Common myeloid progenitor, CD34-positive (primary cell): Measurements from ENCODE around the gene FAF1.

Experiments used
- CTCF ChIA-PET: fragments of 350-600 bp; sonication (Branson Sonifier 250); formaldehyde crosslinking; loops from one replicate; lab custom pipeline; 2021; ENCODE audit warnings: antibody characterized with exemption; lab: Charles Lee
- POLR2A ChIA-PET: fragments of 350-600 bp; sonication (Branson Sonifier 250); formaldehyde crosslinking; loops from one replicate; lab custom pipeline; 2021; ENCODE audit warnings: antibody characterized with exemption; lab: Charles Lee
- DNase-seq, 3 donors: peaks; one replicate each; pipeline versions ENCODE4 v3.0.0 to v3.0.0-alpha.2; 2013
- H3K27ac ChIP-seq, 2 experiments: 1 replicate in 1 of 2; 2 replicates in 1 of 2; pipeline ENCODE4 v1.7.0; 2013; ENCODE audit warnings: inconsistent platforms in 2 of 2, low read length in 2 of 2, mild to moderate bottlenecking in 2 of 2, low read depth in 1 of 2, moderate library complexity in 1 of 2; ENCODE audit not compliant: severe bottlenecking in 2 of 2, insufficient read depth in 1 of 2, poor library complexity in 1 of 2
- H3K27me3 ChIP-seq, 5 experiments: replicated peaks in 2 of 5; 1 replicate in 3 of 5; 2 replicates in 2 of 5; pipeline versions ENCODE4 v1.6.1 to v1.7.0; 2013; ENCODE audit warnings: low read length in 4 of 5, mild to moderate bottlenecking in 2 of 5, moderate library complexity in 2 of 5, inconsistent platforms in 1 of 5; ENCODE audit not compliant: insufficient read depth in 5 of 5, control insufficient read depth in 4 of 5
- H3K36me3 ChIP-seq, 4 experiments: 1 replicate in 2 of 4; 2 replicates in 2 of 4; pipeline versions ENCODE4 v1.6.1 to v1.7.0; 2013; ENCODE audit warnings: low read length in 3 of 4, control low read depth in 1 of 4, mild to moderate bottlenecking in 1 of 4; ENCODE audit not compliant: control insufficient read depth in 4 of 4, insufficient read depth in 4 of 4
- H3K4me1 ChIP-seq, 4 experiments: 1 replicate in 3 of 4; 2 replicates in 1 of 4; pipeline versions ENCODE4 v1.6.1 to v1.7.1; 2013; ENCODE audit warnings: low read length in 3 of 4, mild to moderate bottlenecking in 3 of 4, control low read depth in 1 of 4, inconsistent platforms in 1 of 4, moderate library complexity in 1 of 4; ENCODE audit not compliant: control insufficient read depth in 4 of 4, insufficient read depth in 4 of 4; ENCODE audit errors: control extremely low read depth in 1 of 4
- H3K4me3 ChIP-seq, 7 experiments: 1 replicate in 4 of 7; 2 replicates in 3 of 7; pipeline versions ENCODE4 v1.5.1 to v1.7.0; 2013; ENCODE audit warnings: mild to moderate bottlenecking in 7 of 7, low read length in 6 of 7, moderate library complexity in 6 of 7, inconsistent platforms in 2 of 7, low read depth in 2 of 7, control low read depth in 1 of 7; ENCODE audit not compliant: insufficient read depth in 4 of 7, control insufficient read depth in 1 of 7; ENCODE audit errors: extremely low read depth in 1 of 7
- H3K9me3 ChIP-seq, 5 experiments: 1 replicate in 4 of 5; 2 replicates in 1 of 5; pipeline versions ENCODE4 v1.6.1 to v1.7.1; 2013; ENCODE audit warnings: low read length in 4 of 5, mild to moderate bottlenecking in 2 of 5, inconsistent platforms in 1 of 5, low read depth in 1 of 5, moderate library complexity in 1 of 5; ENCODE audit not compliant: control insufficient read depth in 4 of 5, insufficient read depth in 2 of 5; ENCODE audit errors: control extremely low read depth in 1 of 5
- WGBS: methylation state at CpG from one replicate; pipeline ENCODE4 v1.1.5; 2013; ENCODE audit not compliant: insufficient coverage; 5-methylcytosine and 5-hydroxymethylcytosine counted together

The FAF1 gene

GRCh38 chr1:50860256-50860655 lies 99.8 kb downstream of the FAF1 start:
- peaks cover 5 to 38% (median 8%) of the 10 kb centered on the region in 5 experiments for H3K9me3 ChIP-seq
- ChIA-PET CTCF (no interaction called here), POLR2A (no interaction called here)
- no peak overlapping the region for H3K4me3 ChIP-seq
- peaks cover 0 to 7% (median 2%) of the 10 kb centered on the region in 4 experiments for H3K36me3 ChIP-seq
- no peak overlapping the region for H3K27ac ChIP-seq
- H3K27me3 ChIP-seq, result no peaks in the 10 kb centered on the region
- DNase-seq, result no peak
- H3K4me1 ChIP-seq, result no peaks in the 10 kb centered on the region
- WGBS, result 100% methylated on average over 1 of the region's 2 CpGs

- Histone ChIP-seq H3K36me3 (peaks cover 0 to 7% (median 2%) of the 10 kb centered on the region in 4 experiments), H3K4me1 (no peaks in the 10 kb centered on the region), H3K9me3 (peaks cover 5 to 38% (median 8%) of the 10 kb centered on the region in 5 experiments), H3K27ac (no peak overlapping the region), H3K27me3 (no peaks in the 10 kb centered on the region), H3K4me3 (no peak overlapping the region)
- POLR2A ChIA-PET, result no interaction called here
- CTCF ChIA-PET, result no interaction called here
- 100% methylated on average over 1 of the region's 1 CpG for WGBS
- DNase-seq, result no peak
Observed at GRCh38 chr1:50859657-50860056, 100.4 kb downstream of the FAF1 start.

DNA sequence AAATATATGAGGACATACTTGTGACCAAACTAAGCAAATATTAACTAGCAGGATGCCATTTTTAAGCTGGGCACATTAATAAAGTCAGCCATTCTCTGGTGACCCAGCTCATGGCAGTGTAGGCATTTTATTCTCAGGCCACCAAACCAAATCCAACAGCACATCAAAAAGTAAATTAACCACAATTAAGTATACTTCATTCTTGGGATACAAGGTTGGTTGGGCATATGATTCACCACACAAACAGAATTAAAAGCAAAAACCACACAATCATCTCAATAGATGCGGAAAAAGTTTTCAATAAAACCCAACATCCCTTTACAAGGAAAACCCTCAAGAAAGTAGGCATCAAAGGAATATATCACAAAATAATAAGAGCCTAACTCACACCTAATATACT lies 101.3 kb downstream of the FAF1 start:
- WGBS, result 100% methylated on average over 1 of the region's 1 CpG
- Histone ChIP-seq H3K27ac (no peak overlapping the region), H3K9me3 (peaks cover 5 to 38% (median 8%) of the 10 kb centered on the region in 5 experiments), H3K4me3 (no peak overlapping the region), H3K36me3 (peaks cover 0 to 7% (median 3%) of the 10 kb centered on the region in 4 experiments), H3K4me1 (no peaks in the 10 kb centered on the region), H3K27me3 (no peaks in the 10 kb centered on the region)
- no peak for DNase-seq
- CTCF ChIA-PET, result no interaction called here
- POLR2A ChIA-PET, result interaction anchor here (1.1 kb wide), 1 partner anchor 27 kb away, joined by 3 read pairs; no protein-coding TSS in a partner anchor

- POLR2A ChIA-PET, result interaction anchor here (1.1 kb wide), 1 partner anchor 26 kb away, joined by 3 read pairs; no protein-coding TSS in a partner anchor
- DNase-seq, result no peak
- CTCF ChIA-PET, result no interaction called here
- Histone ChIP-seq H3K4me1 (no peaks in the 10 kb centered on the region), H3K27ac (no peak overlapping the region), H3K27me3 (no peaks in the 10 kb centered on the region), H3K36me3 (peaks cover 0 to 7% (median 4%) of the 10 kb centered on the region in 4 experiments), H3K4me3 (no peak overlapping the region), H3K9me3 (peaks cover 5 to 32% (median 8%) of the 10 kb centered on the region in 5 experiments)
- WGBS, result no CpG with 5 or more reads among the region's 1 CpG
Observed at GRCh38 chr1:50857702-50858101, 102.4 kb downstream of the FAF1 start.

DNA sequence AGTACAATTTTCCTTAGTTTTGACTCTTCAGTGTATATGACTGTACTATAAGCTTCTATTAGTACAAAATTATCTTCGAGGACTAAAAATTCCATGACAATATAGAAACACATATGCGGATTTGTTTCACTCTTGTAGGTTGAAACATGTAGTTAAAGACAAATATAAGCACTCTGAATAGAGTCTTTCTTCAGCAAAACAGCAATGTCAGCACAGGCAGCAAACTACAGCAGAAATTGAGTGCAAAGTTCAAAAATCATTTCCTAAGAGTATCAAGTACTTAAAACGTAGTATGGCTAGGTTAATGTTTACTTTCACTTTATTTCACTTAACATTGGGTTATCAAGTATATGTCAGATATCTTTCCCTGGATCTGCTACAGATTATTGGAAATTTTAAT lies 106.7 kb downstream of the FAF1 start:
- H3K9me3 ChIP-seq, result peaks cover 0 to 3% (median 0%) of the 10 kb centered on the region in 5 experiments
- H3K4me1 ChIP-seq, result no peaks in the 10 kb centered on the region
- H3K27ac ChIP-seq, result no peak overlapping the region
- WGBS, result no CpG with 5 or more reads among the region's 3 CpGs
- no peaks in the 10 kb centered on the region for H3K27me3 ChIP-seq
- POLR2A ChIA-PET, result no interaction called here
- H3K4me3 ChIP-seq, result no peak overlapping the region
- DNase-seq, result no peak
- peaks cover 0 to 3% (median 2%) of the 10 kb centered on the region in 4 experiments for H3K36me3 ChIP-seq
- CTCF ChIA-PET, result no interaction called here

GRCh38 chr1:50852889-50853288 lies 107.2 kb downstream of the FAF1 start:
- no CpG with 5 or more reads among the region's 1 CpG for WGBS
- peaks cover 0 to 3% (median 2%) of the 10 kb centered on the region in 4 experiments for H3K36me3 ChIP-seq
- DNase-seq, result no peak
- no peak overlapping the region for H3K27ac ChIP-seq
- no peaks in the 10 kb centered on the region for H3K27me3 ChIP-seq
- H3K9me3 ChIP-seq, result peaks cover 0 to 5% (median 0%) of the 10 kb centered on the region in 5 experiments
- no peaks in the 10 kb centered on the region for H3K4me1 ChIP-seq
- no peak overlapping the region for H3K4me3 ChIP-seq
- ChIA-PET POLR2A (no interaction called here), CTCF (no interaction called here)

DNA sequence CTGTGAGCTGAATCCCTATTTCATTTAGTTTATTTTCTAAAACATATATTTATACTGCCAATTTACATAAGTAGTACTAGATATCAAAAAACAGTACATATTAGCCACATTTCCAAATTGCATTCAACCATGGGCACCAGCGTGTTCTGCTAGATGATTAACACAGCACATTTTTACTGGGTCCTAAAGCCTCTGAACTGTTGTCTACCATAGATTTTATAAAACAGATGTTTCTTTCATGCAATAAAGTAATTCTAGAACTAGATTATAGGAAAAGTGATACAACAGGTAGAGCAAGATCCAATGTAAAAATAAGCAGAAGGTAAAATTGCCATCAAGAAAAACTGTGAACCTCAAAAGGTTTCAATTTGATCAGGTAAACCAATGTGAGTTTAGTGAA lies 108.6 kb downstream of the FAF1 start:
- no peak for DNase-seq
- H3K4me3 ChIP-seq, result no peak overlapping the region
- H3K27me3 ChIP-seq, result no peaks in the 10 kb centered on the region
- peaks cover 0 to 17% (median 0%) of the 10 kb centered on the region in 5 experiments for H3K9me3 ChIP-seq
- ChIA-PET CTCF (no interaction called here), POLR2A (no interaction called here)
- H3K4me1 ChIP-seq, result no peaks in the 10 kb centered on the region
- WGBS, result 100% methylated on average over 1 of the region's 1 CpG
- peaks cover 0 to 3% (median 2%) of the 10 kb centered on the region in 4 experiments for H3K36me3 ChIP-seq
- no peak overlapping the region for H3K27ac ChIP-seq
